H54 (cell line): ENCODE data around the gene SPDYE3.

Experiments
- DNase-seq: peaks from one replicate; pipeline ENCODE4 v3.0.0; 2011; ENCODE audit warnings: low spot score, mixed read lengths; ENCODE audit not compliant: insufficient read length
- FAIRE-seq: peaks from 3 replicates; lab custom pipeline; 2011; peaks lifted over from hg19 to GRCh38; lab: Jason Lieb, UNC
- POLR2A ChIP-seq: IDR thresholded peaks from 2 replicates; pipeline ENCODE4 v1.6.1; 2011; ENCODE audit warnings: low read depth, mild to moderate bottlenecking, low read length

Gene SPDYE3

GRCh38 chr7:100367676-100368613, 60.4 kb downstream of the SPDYE3 start:
- FAIRE-seq (no peak), DNase-seq (no peak)
- TF ChIP-seq POLR2A, result no peak

GRCh38 chr7:100369105-100369504, 61.6 kb downstream of the SPDYE3 start:
- DNase-seq, result no peak
- no peak for FAIRE-seq
- TF ChIP-seq POLR2A, result no peak

GRCh38 chr7:100370303-100370702, 62.8 kb downstream of the SPDYE3 start:
- DNase-seq, result no peak
- TF ChIP-seq POLR2A, result no peak
- no peak for FAIRE-seq

- TF ChIP-seq POLR2A, result no peak
- no peak for FAIRE-seq
These were observed 63.2 kb downstream of the SPDYE3 start for GRCh38 chr7:100370746-100371145.

GRCh38 chr7:100371561-100372171, 64.2 kb downstream of the SPDYE3 start:
- TF ChIP-seq POLR2A, result no peak
- FAIRE-seq (no peak), DNase-seq (no peak)

More at GRCh38 chr7:100370746-100371145, 63.2 kb downstream of the SPDYE3 start:
- no peak for DNase-seq
